HEK293T (cell line): ENCODE data around the gene SLTM.

Experiments
- ARNT ChIP-seq: fragments of 450-650 bp; IDR thresholded peaks from 2 replicates; pipeline ENCODE4 v1.6.1; 2017; ENCODE audit warnings: mild to moderate bottlenecking
- BHLHE40 ChIP-seq: fragments of 450-650 bp; IDR thresholded peaks from 2 replicates; pipeline ENCODE4 v1.6.1; 2016; ENCODE audit warnings: mild to moderate bottlenecking, moderate library complexity, borderline replicate concordance
- ELF4 ChIP-seq: fragments of 450-650 bp; IDR thresholded peaks from 2 replicates; pipeline ENCODE4 v1.6.1; 2017; ENCODE audit warnings: antibody characterized with exemption
- FOXA1 ChIP-seq: fragments of 450-650 bp; IDR thresholded peaks from 2 replicates; pipeline ENCODE4 v1.6.1; 2016; ENCODE audit warnings: mild to moderate bottlenecking
- NFRKB ChIP-seq: fragments of 450-650 bp; IDR thresholded peaks from 2 replicates; pipeline ENCODE4 v1.6.1; 2016; ENCODE audit warnings: mild to moderate bottlenecking, moderate library complexity
- SP1 ChIP-seq: fragments of 450-650 bp; IDR thresholded peaks from 2 replicates; pipeline ENCODE4 v1.6.1; 2017
- SUZ12 ChIP-seq: fragments of 450-650 bp; IDR thresholded peaks from 2 replicates; pipeline ENCODE4 v1.6.1; 2016; ENCODE audit warnings: mild to moderate bottlenecking
- TARDBP ChIP-seq: fragments of 450-650 bp; IDR thresholded peaks from 2 replicates; pipeline ENCODE4 v1.6.1; 2016
- TF ChIP-seq, protein P1 (sequence below): fragments of 450-650 bp; IDR thresholded peaks from 2 replicates; pipeline ENCODE4 v1.6.1; 2016

DNA sequence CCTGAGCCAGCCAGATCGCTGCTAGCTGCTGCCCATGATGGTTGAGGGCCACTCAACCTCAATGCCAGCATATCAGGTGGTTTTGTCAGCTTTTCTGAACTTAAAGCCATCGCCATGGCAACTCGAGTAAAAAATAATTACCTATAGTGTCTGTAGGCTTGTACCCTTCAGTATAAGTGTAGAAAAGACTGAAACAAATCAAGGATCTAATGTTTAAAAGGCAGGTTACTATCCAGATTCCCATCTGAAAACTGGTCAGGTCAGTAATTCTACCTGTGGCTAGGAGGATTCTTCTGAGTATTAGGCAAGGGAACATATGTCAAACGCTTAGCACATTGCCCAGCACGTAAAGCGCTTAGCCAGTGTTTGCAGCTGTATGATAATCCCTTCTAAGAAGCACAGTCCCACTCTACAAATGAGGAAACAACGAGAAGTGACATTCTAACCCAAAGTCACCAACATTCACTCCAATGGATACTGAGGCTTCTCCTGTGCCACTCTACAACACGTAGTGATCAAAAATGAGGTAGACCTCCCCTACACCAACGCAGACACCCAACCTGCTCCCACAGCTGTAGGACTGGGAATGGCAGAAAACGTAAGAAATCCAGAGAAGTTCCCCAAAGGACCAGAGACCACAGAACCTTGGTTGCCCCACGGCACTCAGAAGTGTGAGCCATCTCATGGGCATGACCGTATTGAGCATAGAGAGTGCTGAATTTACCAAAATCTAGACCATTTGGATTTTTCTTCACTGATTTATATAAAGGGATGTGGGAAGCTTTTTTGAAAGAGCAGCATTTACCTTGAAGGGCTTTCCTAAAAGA is 55.3 kb downstream of the SLTM start:
- no peak for TF ChIP-seq SUZ12
- no peak for TF ChIP-seq TARDBP
- TF ChIP-seq SP1, result no peak
- no peak for TF ChIP-seq ARNT
- no peak for TF ChIP-seq FOXA1
- TF ChIP-seq ELF4, result no peak
- no peak for TF ChIP-seq BHLHE40
- TF ChIP-seq, protein P1, sequence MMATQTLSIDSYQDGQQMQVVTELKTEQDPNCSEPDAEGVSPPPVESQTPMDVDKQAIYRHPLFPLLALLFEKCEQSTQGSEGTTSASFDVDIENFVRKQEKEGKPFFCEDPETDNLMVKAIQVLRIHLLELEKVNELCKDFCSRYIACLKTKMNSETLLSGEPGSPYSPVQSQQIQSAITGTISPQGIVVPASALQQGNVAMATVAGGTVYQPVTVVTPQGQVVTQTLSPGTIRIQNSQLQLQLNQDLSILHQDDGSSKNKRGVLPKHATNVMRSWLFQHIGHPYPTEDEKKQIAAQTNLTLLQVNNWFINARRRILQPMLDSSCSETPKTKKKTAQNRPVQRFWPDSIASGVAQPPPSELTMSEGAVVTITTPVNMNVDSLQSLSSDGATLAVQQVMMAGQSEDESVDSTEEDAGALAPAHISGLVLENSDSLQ, result no peak
- TF ChIP-seq NFRKB, result no peak
